Fibroblast of lung (primary cell): ENCODE measurements around the gene EBLN2.

Source experiments
- EZH2 ChIP-seq: IDR thresholded peaks from 2 replicates; pipeline ENCODE4 v1.5.1; 2012; ENCODE audit warnings: low read length, control low read depth, mild to moderate bottlenecking; ENCODE audit errors: missing control alignments
- TF ChIP-seq, protein P1 (sequence below), 2 donors: IDR thresholded peaks in 1 of 2; conservative IDR thresholded peaks in 1 of 2; 1 replicate in 1 of 2; 2 replicates in 1 of 2; pipeline ENCODE4 v1.5.1; 2011 to 2012; ENCODE audit warnings: low read length in 2 of 2, control low read depth in 1 of 2, inconsistent platforms in 1 of 2, low read depth in 1 of 2, mild to moderate bottlenecking in 1 of 2

DNA sequence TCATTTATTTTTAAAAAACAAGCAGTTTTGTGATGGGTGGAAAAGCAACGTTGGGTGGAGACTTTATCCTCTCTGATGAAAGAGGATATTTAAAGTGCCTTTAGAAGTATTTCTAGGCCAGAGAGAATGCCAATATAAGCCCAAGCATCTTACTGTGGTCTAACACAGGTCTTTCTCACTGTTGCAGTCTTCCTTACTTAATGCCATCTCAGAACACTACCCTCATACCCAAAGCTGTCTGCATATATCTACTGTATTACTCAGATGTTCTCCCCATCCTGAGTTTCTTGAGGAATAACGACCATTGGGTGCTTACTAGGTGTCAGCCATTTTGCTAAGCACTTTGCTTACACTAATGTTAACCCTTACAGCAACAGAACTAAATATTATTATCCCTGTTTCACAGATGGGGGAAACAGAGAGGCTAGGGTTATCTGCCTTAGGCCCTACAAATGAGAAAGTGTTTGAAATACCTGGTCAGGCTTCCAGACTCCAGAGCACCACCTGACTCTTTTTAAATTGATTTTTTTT is 29.8 kb upstream of the EBLN2 start:
- TF ChIP-seq, protein P1, sequence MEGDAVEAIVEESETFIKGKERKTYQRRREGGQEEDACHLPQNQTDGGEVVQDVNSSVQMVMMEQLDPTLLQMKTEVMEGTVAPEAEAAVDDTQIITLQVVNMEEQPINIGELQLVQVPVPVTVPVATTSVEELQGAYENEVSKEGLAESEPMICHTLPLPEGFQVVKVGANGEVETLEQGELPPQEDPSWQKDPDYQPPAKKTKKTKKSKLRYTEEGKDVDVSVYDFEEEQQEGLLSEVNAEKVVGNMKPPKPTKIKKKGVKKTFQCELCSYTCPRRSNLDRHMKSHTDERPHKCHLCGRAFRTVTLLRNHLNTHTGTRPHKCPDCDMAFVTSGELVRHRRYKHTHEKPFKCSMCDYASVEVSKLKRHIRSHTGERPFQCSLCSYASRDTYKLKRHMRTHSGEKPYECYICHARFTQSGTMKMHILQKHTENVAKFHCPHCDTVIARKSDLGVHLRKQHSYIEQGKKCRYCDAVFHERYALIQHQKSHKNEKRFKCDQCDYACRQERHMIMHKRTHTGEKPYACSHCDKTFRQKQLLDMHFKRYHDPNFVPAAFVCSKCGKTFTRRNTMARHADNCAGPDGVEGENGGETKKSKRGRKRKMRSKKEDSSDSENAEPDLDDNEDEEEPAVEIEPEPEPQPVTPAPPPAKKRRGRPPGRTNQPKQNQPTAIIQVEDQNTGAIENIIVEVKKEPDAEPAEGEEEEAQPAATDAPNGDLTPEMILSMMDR (conservative IDR thresholded peaks at IDR 0.05 in 1 of 2, IDR thresholded peaks at IDR 0.05 in 1 of 2; ENCODE audit: low read depth in 1 of 2, low read length in 2 of 2) = no peak
- TF ChIP-seq EZH2 = no peak
